ENCODE measurements around the gene HS1BP3. TPM values are rescaled to one million over a fixed set of nuclear protein-coding genes. Genes with fewer than 3 reads are reported as not detected.

Gene HS1BP3
- total RNA-seq, 1 donor from 2014 or later = 16.5 TPM

GRCh38 chr2:20663196-20664070, 12.5 kb upstream of the HS1BP3 start:
- Mint-ChIP-seq H3K27me3 (peaks cover 87% of the 10 kb centered on the region), H3K4me3 (ENCODE audit: low read depth) (no peak overlapping the region), H3K9me3 (ENCODE audit: low read depth) (no peaks in the 10 kb centered on the region), H3K27ac (no peak overlapping the region), H3K36me3 (ENCODE audit: insufficient read depth) (no peaks in the 10 kb centered on the region), H3K4me1 (ENCODE audit: low read depth) (peaks cover 2% of the 10 kb centered on the region)
- DNase-seq (ENCODE audit: low spot score, unreplicated experiment) = no peak
- no peak for TF ChIP-seq CTCF (IDR thresholded peaks at IDR 0.05; ENCODE audit: unreplicated experiment)

- Mint-ChIP-seq H3K27ac (no peak overlapping the region), H3K4me1 (ENCODE audit: low read depth) (peaks cover 2% of the 10 kb centered on the region), H3K4me3 (ENCODE audit: low read depth) (no peak overlapping the region), H3K36me3 (ENCODE audit: insufficient read depth) (no peaks in the 10 kb centered on the region), H3K9me3 (ENCODE audit: low read depth) (no peaks in the 10 kb centered on the region), H3K27me3 (peaks cover 84% of the 10 kb centered on the region)
- no peak for DNase-seq (ENCODE audit: low spot score, unreplicated experiment)
- TF ChIP-seq CTCF (IDR thresholded peaks at IDR 0.05; ENCODE audit: unreplicated experiment) = no peak
Measured at GRCh38 chr2:20662308-20662937, 11.5 kb upstream of the HS1BP3 start.

- Mint-ChIP-seq H3K4me3 (ENCODE audit: low read depth) (no peak overlapping the region), H3K27ac (no peak overlapping the region), H3K4me1 (ENCODE audit: low read depth) (peaks cover 2% of the 10 kb centered on the region), H3K27me3 (peaks cover 89% of the 10 kb centered on the region), H3K9me3 (ENCODE audit: low read depth) (no peaks in the 10 kb centered on the region), H3K36me3 (ENCODE audit: insufficient read depth) (no peaks in the 10 kb centered on the region)
- peak; percentile 63 for DNase-seq (ENCODE audit: low spot score, unreplicated experiment)
- peak; percentile 97 for TF ChIP-seq CTCF (IDR thresholded peaks at IDR 0.05; ENCODE audit: unreplicated experiment)
Measured at GRCh38 chr2:20661421-20662307, 10.8 kb upstream of the HS1BP3 start.

- Mint-ChIP-seq H3K27me3 (peaks cover 87% of the 10 kb centered on the region), H3K36me3 (ENCODE audit: insufficient read depth) (no peaks in the 10 kb centered on the region), H3K4me3 (ENCODE audit: low read depth) (no peak overlapping the region), H3K27ac (no peak overlapping the region), H3K4me1 (ENCODE audit: low read depth) (peaks cover 1% of the 10 kb centered on the region), H3K9me3 (ENCODE audit: low read depth) (no peaks in the 10 kb centered on the region)
- DNase-seq (ENCODE audit: low spot score, unreplicated experiment) = no peak
- no peak for TF ChIP-seq CTCF (IDR thresholded peaks at IDR 0.05; ENCODE audit: unreplicated experiment)
Measured at GRCh38 chr2:20660506-20661420, 9.9 kb upstream of the HS1BP3 start.
